K562 (cell line): Measurements from ENCODE around the gene IP6K2.

Source experiments
- EP300 ChIP-seq: IDR thresholded peaks from 2 replicates; pipeline ENCODE4 v1.6.1; 2012; ENCODE audit warnings: low read length, improper control_type of control experiment
- FOXJ3 ChIP-seq: sonication (generic); formaldehyde crosslinking; IDR thresholded peaks from 2 replicates; pipeline ENCODE4 v1.4.0; 2020; ENCODE audit warnings: mild to moderate bottlenecking, missing genetic modification reagents
- NFRKB ChIP-seq: fragments of 450-650 bp; IDR thresholded peaks from 2 replicates; pipeline ENCODE4 v1.6.1; 2016; ENCODE audit warnings: low read depth
- RERE ChIP-seq: sonication (generic); formaldehyde crosslinking; IDR thresholded peaks from 2 replicates; pipeline ENCODE4 v1.8.0; 2023; ENCODE audit warnings: missing genetic modification reagents, mild to moderate bottlenecking, borderline replicate concordance
- THRA ChIP-seq: fragments of 450-650 bp; IDR thresholded peaks from 2 replicates; pipeline ENCODE4 v1.6.1; 2017; ENCODE audit warnings: mild to moderate bottlenecking, moderate library complexity
- ZFP36 ChIP-seq: fragments of 150-350 bp; IDR thresholded peaks from 2 replicates; pipeline ENCODE4 v1.6.1; 2018; ENCODE audit warnings: low read length, low read depth; ENCODE audit not compliant: partially characterized antibody
- ZFX ChIP-seq: sonication (generic); formaldehyde crosslinking; IDR thresholded peaks from 2 replicates; pipeline ENCODE4 v1.8.0; 2022; ENCODE audit warnings: mild to moderate bottlenecking, missing genetic modification reagents, moderate library complexity
- ZNF124 ChIP-seq: sonication (generic); formaldehyde crosslinking; IDR thresholded peaks from 2 replicates; pipeline ENCODE4 v1.8.1; 2022; ENCODE audit warnings: missing genetic modification reagents
- ZNF696 ChIP-seq: fragments of 250-450 bp; sonication (Bioruptor Pico); conservative IDR thresholded peaks from 2 replicates; pipeline ENCODE4 v1.4.0; 2020; ENCODE audit warnings: mild to moderate bottlenecking, moderate library complexity

- no peak for TF ChIP-seq ZNF124 (CRISPR knock-in tag)
- no peak for TF ChIP-seq FOXJ3 (CRISPR knock-in tag)
- no peak for TF ChIP-seq EP300
- no peak for TF ChIP-seq RERE
- TF ChIP-seq NFRKB: no peak
- no peak for TF ChIP-seq ZFP36
- no peak for TF ChIP-seq ZFX
- no peak for TF ChIP-seq ZNF696 (CRISPR knock-in tag)
- TF ChIP-seq THRA: no peak
Observed at GRCh38 chr3:48759071-48759470, 42.0 kb upstream of the IP6K2 start.
